ENCODE results near the gene TTLL9. TPM values are rescaled to one million over a fixed set of nuclear protein-coding genes. Genes with fewer than 3 reads are reported as not detected.
A peak's percentile ranks its signal among the peaks of the same experiment; 100 is the strongest.

Gene TTLL9
- total and polyA plus RNA-seq, 12 donors = 0.13 to 0.88 (median 0.23) TPM; not detected in 5

DNA sequence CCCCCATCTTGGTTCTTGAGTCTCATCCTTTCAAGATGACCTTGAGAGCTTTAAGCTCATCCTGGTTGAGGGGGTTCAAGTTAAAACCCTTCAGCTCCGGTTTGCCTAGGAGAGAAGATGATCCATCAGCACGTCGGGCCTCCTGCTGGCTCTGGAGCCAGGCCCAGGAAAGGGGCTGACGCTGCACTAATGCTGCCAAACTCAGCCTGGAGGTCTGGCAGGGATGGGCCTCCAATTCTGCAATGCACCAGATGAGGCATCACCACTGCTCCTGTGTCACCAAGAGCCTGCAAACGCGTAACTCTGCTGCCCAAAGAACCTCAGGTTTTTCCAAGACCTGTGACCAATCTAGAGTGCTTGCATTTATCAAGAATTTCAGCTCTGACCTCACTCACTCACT, 75.4 kb downstream of the TTLL9 start:
- peaks cover 0 to 48% of the 10 kb centered on the region in 2 donors for H3K36me3 ChIP-seq (replicated peaks in 1 of 2)
- H3K27me3 ChIP-seq = no peaks in the 10 kb centered on the region
- intact Hi-C loops (cut with DNase I) = no loop called here
- H3K9me3 ChIP-seq (replicated peaks in 1 of 3) = no peaks in the 10 kb centered on the region
- WGBS, 4 donors = 66 to 77% (median 69%) methylated on average over 3 to 6 of the region's 6 CpGs
- TF ChIP-seq, protein P1, sequence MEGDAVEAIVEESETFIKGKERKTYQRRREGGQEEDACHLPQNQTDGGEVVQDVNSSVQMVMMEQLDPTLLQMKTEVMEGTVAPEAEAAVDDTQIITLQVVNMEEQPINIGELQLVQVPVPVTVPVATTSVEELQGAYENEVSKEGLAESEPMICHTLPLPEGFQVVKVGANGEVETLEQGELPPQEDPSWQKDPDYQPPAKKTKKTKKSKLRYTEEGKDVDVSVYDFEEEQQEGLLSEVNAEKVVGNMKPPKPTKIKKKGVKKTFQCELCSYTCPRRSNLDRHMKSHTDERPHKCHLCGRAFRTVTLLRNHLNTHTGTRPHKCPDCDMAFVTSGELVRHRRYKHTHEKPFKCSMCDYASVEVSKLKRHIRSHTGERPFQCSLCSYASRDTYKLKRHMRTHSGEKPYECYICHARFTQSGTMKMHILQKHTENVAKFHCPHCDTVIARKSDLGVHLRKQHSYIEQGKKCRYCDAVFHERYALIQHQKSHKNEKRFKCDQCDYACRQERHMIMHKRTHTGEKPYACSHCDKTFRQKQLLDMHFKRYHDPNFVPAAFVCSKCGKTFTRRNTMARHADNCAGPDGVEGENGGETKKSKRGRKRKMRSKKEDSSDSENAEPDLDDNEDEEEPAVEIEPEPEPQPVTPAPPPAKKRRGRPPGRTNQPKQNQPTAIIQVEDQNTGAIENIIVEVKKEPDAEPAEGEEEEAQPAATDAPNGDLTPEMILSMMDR (IDR thresholded peaks at IDR 0.05) = no peak
- no peak for TF ChIP-seq POLR2A (IDR thresholded peaks at IDR 0.05)
- no peak for DNase-seq
- H3K27ac ChIP-seq = no peak overlapping the region
- no peak overlapping the region for H3K4me3 ChIP-seq
- H3K4me1 ChIP-seq (replicated peaks in 1 of 2) = peaks cover 9 to 12% of the 10 kb centered on the region in 2 donors

DNA sequence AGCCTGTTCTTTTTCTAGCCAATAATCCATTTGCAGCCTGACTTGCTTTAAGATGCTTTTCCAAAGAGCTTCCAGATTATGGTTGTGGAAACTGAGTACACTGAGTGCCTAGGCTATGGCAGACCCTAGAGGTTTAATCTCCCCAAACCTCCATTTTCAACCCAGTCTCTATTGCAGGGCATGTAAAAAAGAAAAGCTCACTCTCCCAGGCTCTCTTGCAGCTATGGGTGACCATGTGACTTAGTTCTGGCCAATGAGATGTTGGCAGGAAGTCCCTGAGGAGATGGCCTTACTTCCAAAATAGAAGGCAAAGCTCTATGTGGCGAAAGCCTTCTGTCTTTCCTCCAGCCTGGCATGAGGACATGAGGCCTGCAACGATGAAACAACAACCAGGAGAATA, 77.6 kb downstream of the TTLL9 start:
- Histone ChIP-seq H3K4me3 (no peak overlapping the region), H3K27ac (no peak overlapping the region), H3K9me3 (replicated peaks in 1 of 3) (no peaks in the 10 kb centered on the region), H3K27me3 (no peaks in the 10 kb centered on the region), H3K4me1 (replicated peaks in 1 of 2) (peaks cover 14 to 17% of the 10 kb centered on the region in 2 donors), H3K36me3 (replicated peaks in 1 of 2) (peaks cover 0 to 48% of the 10 kb centered on the region in 2 donors)
- no peak for TF ChIP-seq POLR2A (IDR thresholded peaks at IDR 0.05)
- TF ChIP-seq, protein P1 (IDR thresholded peaks at IDR 0.05) = no peak
- 98 to 100% (median 100%) methylated on average over 2 of the region's 2 CpGs for WGBS, 4 donors
- intact Hi-C loops (cut with DNase I) = no loop called here
- DNase-seq = peak in 1 of 7 donors; percentile 2

DNA sequence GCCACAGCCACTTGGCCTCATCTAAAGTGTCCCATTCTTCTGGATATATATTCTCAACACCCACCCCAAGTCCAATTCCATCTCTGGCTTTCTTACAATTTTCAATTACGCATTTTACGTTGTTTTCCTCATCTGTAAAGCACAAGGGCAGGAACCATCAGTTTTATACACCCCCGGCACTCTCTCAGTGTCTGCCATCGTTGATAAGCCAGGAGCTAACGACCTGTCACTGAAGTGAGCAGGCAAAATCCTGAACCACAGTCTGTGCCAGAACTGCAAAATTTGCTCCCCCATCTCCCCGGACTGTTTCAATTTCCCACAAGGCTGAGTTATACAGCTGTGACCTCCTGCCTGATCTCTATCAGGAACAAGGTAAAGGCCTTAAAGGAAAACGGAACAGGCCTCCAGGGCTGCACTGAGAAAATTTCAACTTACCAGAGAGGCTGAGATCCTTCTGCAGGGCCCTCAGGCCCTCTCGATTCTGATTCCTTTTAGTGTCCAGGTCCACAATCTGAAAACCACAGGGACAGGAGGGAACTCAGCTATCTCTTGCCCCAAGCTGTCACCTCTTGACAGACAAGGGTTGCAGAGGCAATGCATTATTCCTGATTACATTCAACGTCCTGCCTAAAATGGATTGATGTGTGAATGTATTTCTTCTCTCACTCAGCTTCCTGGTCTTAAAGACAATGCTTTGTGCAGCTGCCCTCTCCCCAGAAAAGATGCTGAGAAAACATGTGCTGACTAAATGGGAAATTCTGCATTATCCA, 79.6 kb downstream of the TTLL9 start:
- Histone ChIP-seq H3K27ac (no peak overlapping the region), H3K9me3 (replicated peaks in 1 of 3) (no peaks in the 10 kb centered on the region), H3K4me1 (replicated peaks in 1 of 2) (peaks cover 8 to 10% of the 10 kb centered on the region in 2 donors), H3K4me3 (no peak overlapping the region), H3K27me3 (no peaks in the 10 kb centered on the region), H3K36me3 (replicated peaks in 1 of 2) (peaks cover 0 to 42% of the 10 kb centered on the region in 2 donors)
- 70 to 75% (median 73%) methylated on average over 7 to 9 of the region's 9 CpGs for WGBS, 4 donors
- intact Hi-C loops (cut with DNase I) = loop anchor here (5.0 kb wide), 1 partner anchor 98 kb away; no protein-coding TSS in a partner anchor
- DNase-seq = no peak
- TF ChIP-seq, protein P1 (IDR thresholded peaks at IDR 0.05) = no peak
- TF ChIP-seq POLR2A (IDR thresholded peaks at IDR 0.05) = no peak

DNA sequence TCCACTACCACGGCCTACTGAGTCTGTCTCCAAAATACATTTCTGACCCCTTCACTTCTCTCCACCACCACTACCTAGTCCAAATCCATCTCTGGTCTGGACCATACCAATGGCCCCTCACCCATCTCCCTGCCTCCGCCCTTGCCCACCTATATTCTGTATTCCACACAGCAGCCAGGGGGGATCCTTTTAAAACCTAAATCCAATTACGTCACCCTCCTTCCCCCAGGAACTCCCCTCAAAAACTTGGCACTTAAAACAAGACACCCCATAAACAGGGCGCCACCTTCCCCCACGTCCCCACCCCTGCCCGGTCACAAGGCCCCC, 80.7 kb downstream of the TTLL9 start:
- WGBS, 4 donors = 2 to 8% (median 5%) methylated on average over 6 of the region's 6 CpGs
- H3K4me1 ChIP-seq (replicated peaks in 1 of 2) = peaks cover 8 to 10% of the 10 kb centered on the region in 2 donors
- peak overlapping the region in 2 of 5 donors; percentile 59 to 84 for H3K27ac ChIP-seq
- TF ChIP-seq, protein P1 (IDR thresholded peaks at IDR 0.05) = no peak
- no peak for TF ChIP-seq POLR2A (IDR thresholded peaks at IDR 0.05)
- peaks cover 0 to 31% of the 10 kb centered on the region in 2 donors for H3K36me3 ChIP-seq (replicated peaks in 1 of 2)
- intact Hi-C loops (cut with DNase I) = loop anchor here (5.0 kb wide), 1 partner anchor 99 kb away; no protein-coding TSS in a partner anchor
- H3K27me3 ChIP-seq = no peaks in the 10 kb centered on the region
- H3K4me3 ChIP-seq = peak overlapping the region; percentile 72 to 96 (median 75)
- no peak for DNase-seq
- no peaks in the 10 kb centered on the region for H3K9me3 ChIP-seq (replicated peaks in 1 of 3)

Data from adrenal gland (tissue), 12 donors.